GM21381 (cell line): ENCODE data around the gene TRIM17.

Source experiments
- ATAC-seq: cut with Tn5 transposase; IDR thresholded peaks from one replicate; pipeline ENCODE4 v1.9.1; 2021; ENCODE audit warnings: mild to moderate bottlenecking, moderate library complexity; ENCODE audit not compliant: unreplicated experiment

Gene TRIM17

GRCh38 chr1:228417483-228418203 lies 982 bp upstream of the TRIM17 start:
- ATAC-seq: no peak

DNA sequence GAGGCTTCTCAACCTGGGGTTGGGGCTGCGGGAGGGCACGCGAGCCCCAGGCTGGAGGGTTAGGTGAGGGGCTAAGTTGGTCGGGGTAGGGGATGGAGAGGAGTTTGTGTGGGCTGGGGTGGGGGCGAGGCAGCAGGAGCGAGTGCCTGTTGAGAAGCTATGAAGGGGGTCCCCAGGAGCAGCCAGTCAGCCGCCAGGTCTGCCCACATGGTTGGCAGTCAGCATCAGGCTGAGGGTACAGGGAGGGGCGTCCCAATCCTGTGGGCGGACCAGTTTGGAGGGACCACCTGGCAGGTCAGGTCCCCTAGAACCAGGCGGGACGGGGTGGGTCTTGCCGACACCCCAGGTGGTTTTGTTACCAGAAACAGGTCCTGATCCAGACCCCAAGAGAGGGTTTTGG lies 400 bp upstream of the TRIM17 start:
- ATAC-seq: no peak

GRCh38 chr1:228415853-228416216 lies 826 bp downstream of the TRIM17 start:
- ATAC-seq: no peak

GRCh38 chr1:228415221-228415620 lies 1.4 kb downstream of the TRIM17 start:
- no peak for ATAC-seq

GRCh38 chr1:228414511-228415211 lies 2.0 kb downstream of the TRIM17 start:
- ATAC-seq: no peak

GRCh38 chr1:228413241-228414010 lies 3.2 kb downstream of the TRIM17 start:
- ATAC-seq: no peak

DNA sequence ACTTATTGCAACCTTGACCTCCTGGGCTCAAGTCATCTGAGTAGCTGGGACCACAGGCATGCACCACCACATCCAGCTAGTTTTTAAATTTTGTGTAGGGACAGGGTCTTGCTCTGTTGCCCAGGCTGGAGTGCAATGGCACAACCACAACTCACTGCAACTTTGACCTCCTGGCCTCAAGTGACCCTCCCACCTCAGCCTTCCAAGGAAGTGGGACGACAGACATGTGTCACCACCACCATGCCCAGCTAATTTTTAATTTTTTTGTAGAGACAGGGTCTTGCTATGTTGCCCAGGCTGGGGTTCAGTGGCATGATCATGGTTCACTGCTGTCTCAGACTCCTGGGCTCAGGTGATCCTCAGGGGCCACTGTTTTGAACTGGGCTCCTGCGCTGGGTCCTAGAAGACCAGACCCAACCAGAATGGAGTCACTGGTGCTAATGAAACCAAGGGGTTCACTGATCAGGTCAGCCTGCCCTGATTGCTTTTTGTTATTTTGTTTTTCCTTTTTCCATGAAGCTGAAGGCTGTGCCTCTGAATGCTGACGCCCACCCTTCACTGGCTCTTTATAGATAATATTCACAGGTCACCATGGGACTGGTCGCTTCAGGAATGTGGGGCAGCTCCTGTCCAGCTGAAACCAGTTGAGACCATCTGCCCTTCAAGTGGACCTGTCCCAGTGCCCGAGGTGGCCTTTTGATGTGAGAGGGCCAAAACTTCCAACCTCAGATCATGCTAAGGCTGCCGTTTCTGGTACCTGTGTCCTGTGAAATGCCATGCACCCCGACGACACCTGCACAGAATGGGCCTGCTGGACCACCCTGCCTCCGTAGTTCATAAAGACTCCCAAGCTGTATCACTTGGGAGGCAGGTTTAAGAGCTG lies 4.9 kb downstream of the TRIM17 start:
- ATAC-seq: no peak

DNA sequence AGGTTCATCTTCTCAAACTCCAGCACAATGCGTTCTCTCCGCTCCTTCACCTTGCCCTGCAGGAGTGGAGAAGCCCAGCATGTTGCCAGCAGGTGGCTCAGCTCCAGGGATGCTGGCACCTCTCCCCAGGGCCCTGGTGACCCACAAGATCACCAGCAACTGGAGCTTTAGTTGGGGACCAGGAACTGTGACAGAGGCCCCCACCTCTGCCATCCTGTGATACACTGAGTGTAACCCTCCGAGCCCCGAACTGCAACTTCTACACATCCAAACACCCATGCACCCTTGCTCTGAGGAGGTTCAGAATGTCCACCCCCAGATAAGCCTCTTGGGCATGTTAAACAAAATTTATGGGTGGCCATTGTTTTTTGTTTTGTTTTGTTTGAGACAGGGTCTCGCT lies 5.5 kb downstream of the TRIM17 start:
- ATAC-seq: no peak

GRCh38 chr1:228410671-228411070 lies 6.0 kb downstream of the TRIM17 start:
- ATAC-seq: no peak

- no peak for ATAC-seq
These were observed 6.6 kb downstream of the TRIM17 start for GRCh38 chr1:228410015-228410414.

DNA sequence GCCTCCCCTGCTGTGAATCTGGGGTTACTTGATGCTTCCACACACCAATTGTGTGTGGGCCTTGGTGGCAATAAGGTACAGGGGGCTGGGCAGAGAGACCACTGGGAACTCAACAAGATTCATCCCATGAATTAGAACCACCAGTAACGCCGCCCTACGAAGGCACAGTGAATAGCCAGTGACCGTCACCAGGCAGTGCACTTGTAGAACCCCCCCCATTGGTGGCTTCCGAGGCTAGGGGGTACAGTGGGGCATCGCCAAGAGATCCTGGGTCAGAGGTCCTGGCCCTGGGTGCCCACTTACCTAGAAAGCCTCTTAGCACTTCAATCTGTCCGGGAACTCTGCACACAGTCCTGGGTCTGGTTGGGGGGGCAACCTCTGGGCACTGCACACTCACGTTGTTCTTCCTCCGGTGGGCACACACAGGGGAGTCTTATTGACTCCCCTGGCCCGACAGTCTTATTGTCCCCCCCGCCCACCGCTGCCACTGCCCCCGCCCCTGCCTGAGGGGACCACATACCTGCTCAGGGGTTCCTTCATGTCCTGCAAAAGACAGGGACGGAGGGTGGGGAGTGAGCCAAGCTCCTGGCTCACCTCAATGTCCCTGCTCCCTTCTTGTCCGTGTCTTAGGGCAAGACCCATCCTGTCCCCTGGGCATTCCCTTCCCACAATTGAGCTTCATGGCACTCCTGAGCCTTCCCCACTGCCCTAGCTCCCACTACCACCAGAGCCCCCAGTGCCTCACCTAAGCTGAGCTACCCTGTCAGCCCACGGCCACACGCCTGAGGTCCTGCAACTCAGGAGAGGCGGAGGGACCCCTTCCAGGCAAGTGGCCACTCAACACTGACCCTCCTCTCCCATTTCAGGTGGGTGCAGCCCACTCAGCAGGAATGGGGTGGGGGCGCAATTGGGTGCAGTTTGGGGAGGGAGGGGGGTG lies 7.5 kb downstream of the TRIM17 start:
- ATAC-seq: no peak

DNA sequence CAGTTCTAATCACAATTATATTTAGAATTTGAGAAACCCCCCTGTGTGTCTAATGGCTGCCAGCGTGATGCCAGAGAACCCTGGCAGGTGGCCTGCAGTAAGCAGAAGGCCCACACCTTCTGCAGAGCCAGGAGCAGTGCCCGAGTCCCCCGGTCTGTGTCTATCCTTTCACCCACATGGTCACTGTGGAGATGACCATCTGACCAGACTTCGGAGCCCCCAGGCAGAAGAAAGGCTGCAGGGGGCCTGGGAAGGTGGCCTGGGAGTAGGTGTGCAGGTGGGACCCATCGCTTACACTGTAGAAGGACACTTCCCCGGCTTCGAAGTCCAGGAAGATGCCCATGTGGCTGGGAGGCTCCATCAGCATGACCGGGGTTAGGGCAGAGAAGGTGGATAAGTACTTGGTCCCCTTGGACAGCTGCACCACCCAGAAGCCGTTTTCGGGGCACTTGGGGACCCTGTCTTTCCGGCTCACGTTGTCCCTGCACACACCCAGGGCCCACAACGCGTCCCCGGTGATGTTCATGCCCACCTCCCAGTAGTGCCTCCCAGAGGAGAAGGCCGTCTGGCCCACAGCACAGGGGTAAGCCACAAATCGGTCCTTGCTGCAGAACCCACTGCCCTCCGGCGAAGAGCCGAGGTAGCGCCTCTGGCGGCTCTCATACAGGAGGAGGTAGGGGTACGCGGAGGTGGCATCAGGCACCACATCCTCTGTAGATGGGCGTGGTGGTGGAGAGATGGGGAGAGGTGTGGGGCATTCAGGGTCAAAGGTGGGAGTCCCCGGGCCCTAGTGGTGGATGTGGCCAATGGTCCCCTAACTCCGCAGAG lies 8.4 kb downstream of the TRIM17 start:
- no peak for ATAC-seq

- no peak for ATAC-seq
These were observed 9.3 kb downstream of the TRIM17 start for GRCh38 chr1:228407106-228408040.

DNA sequence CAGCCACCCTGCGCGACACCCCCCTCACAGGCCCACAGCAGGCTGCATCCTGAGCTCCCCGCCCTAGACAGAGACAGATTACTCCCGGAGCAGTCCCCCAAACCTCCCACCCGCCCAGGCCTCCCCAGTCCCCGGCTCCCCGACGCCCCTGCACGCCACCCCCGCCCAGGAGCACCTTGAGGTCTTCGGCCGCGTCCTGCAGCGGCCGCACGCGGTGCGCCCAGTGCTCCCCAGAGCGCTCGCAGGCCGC lies 10.8 kb downstream of the TRIM17 start:
- no peak for ATAC-seq

DNA sequence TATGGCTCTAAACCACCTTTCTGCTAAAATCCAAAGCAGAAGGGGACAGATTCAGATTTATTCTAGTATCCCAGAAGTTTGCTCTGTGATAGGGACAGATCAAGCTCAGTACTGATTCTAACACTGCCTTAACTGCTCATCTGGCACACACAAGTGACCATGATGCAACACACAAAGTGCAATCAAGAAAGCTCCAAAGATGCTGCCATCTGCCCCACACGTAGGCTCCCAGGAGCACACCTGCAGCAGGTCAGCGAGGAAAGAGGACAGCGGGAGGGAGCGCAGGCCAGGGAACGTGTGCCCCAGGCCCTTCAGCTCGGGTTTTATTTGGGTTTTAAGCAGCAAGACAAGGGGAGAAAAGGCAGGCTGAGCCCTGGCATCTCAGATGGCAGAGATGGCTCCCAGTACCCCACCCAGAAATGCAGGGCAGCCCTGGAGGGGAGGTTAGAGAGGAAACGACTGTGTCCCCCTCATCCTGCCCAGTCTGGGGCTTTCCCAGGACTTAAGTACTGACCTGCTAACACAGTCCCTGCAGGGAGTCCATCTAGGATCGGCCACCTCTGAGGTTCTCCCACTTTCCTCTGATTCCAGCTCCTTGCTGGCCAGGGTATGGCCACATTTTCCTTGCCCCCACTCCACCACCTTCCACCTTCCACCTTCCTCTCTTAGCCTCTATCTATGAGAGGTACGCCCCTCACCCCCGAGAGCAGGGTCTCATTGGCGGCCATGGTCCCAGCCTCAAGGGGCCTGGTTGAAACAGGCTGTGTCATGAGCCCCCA lies 11.3 kb downstream of the TRIM17 start:
- no peak for ATAC-seq

DNA sequence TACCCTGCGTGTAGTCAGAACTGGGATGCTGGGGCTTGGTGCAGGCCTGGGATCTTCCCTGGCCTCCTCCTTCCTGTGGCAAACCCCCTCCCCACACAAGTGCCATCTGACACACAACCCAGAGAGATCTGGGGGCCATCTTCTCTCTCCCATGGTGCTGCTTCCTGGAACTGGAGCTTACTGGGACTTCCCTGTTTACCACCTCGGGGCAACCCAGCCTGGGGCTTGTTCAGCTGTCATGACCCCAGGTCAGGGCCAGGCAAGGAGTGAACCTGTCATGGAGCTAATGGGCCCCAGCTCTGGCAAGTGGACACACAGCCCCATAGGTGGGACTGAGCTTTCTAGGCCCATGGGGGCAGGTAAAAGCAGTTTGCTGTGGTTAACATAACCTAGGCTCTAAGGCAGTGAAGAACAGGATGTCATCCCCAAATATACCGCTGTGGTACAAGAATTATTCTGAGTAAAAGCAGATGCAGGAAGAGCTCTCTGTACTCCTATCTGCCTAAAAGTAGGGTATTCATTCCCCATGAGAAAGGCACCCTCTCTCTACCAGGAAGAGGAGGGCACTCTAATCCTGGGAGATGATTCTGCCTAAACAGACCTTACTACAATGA lies 12.4 kb downstream of the TRIM17 start:
- ATAC-seq: no peak

GRCh38 chr1:228403231-228403631 lies 13.4 kb downstream of the TRIM17 start:
- ATAC-seq: no peak
